ENCODE measurements around the gene KRT7. TPM values are rescaled to one million over a fixed set of nuclear protein-coding genes. Genes with fewer than 3 reads are reported as not detected.
A peak's percentile ranks its signal among the peaks of the same experiment; 100 is the strongest.

KRT7 gene
- total and polyA plus RNA-seq, 7 experiments from 2014 or later, result 36.1 TPM; not detected in 6

- intact Hi-C loops (cut with micrococcal nuclease), result no loop called here
- Mint-ChIP-seq H3K4me3 (no peak overlapping the region), H3K27ac (no peak overlapping the region), H3K9me3 (peaks cover 0 to 4% (median 0%) of the 10 kb centered on the region in 11 donors), H3K4me1 (peaks cover 0 to 3% (median 0%) of the 10 kb centered on the region in 7 donors), H3K27me3 (peaks cover 11 to 38% (median 17%) of the 10 kb centered on the region in 5 donors), H3K36me3 (peaks cover 0 to 16% (median 0%) of the 10 kb centered on the region in 5 donors)
- ChIA-PET CTCF (no interaction called here), POLR2A (no interaction called here)
- no peaks in the 10 kb centered on the region for H3K27me3 ChIP-seq (ENCODE audit: control insufficient read depth in 2 of 2, insufficient read depth in 2 of 2, low read length in 2 of 2)
- ATAC-seq, result no peak
- no peaks in the 10 kb centered on the region for H3K36me3 ChIP-seq (ENCODE audit: control insufficient read depth in 2 of 3, insufficient read depth in 3 of 3, low read length in 3 of 3)
- no peak overlapping the region for H3K4me3 ChIP-seq (ENCODE audit: low read length)
- H3K9me3 ChIP-seq (ENCODE audit: control insufficient read depth in 2 of 3, low read length in 3 of 3), result no peaks in the 10 kb centered on the region
- no peaks in the 10 kb centered on the region for H3K4me1 ChIP-seq (ENCODE audit: control insufficient read depth in 2 of 2, insufficient read depth in 2 of 2, low read length in 2 of 2)
- no peak overlapping the region for H3K27ac ChIP-seq (ENCODE audit: low read depth, low read length)
- no peak for DNase-seq
Observed at GRCh38 chr12:52268212-52268611, 35.2 kb downstream of the KRT7 start.

- no peak for ATAC-seq
- peaks cover 17 to 49% (median 20%) of the 10 kb centered on the region in 5 donors for H3K27me3 Mint-ChIP-seq
Observed at GRCh38 chr12:52270541-52271070, 37.6 kb downstream of the KRT7 start.

GRCh38 chr12:52271158-52271557, 38.1 kb downstream of the KRT7 start:
- no peak for ATAC-seq
- no peak overlapping the region for H3K4me3 ChIP-seq (ENCODE audit: low read length)
- no peaks in the 10 kb centered on the region for H3K27me3 ChIP-seq (ENCODE audit: control insufficient read depth in 2 of 2, insufficient read depth in 2 of 2, low read length in 2 of 2)
- peak overlapping the region in 1 of 9 donors; percentile 60 for H3K27ac Mint-ChIP-seq
- POLR2A ChIA-PET, result no interaction called here
- H3K36me3 Mint-ChIP-seq, result peaks cover 0 to 13% (median 0%) of the 10 kb centered on the region in 5 donors
- no peaks in the 10 kb centered on the region for H3K9me3 ChIP-seq (ENCODE audit: control insufficient read depth in 2 of 3, low read length in 3 of 3)
- H3K4me3 Mint-ChIP-seq, result no peak overlapping the region
- CTCF ChIA-PET, result interaction anchor here (0.5 to 0.7 kb wide), 2 partner anchors 46 to 489 kb away, joined by 3 to 4 read pairs; no protein-coding TSS in a partner anchor
- no peaks in the 10 kb centered on the region for H3K36me3 ChIP-seq (ENCODE audit: control insufficient read depth in 2 of 3, insufficient read depth in 3 of 3, low read length in 3 of 3)
- no peak overlapping the region for H3K27ac ChIP-seq (ENCODE audit: low read depth, low read length)
- peaks cover 17 to 53% (median 20%) of the 10 kb centered on the region in 5 donors for H3K27me3 Mint-ChIP-seq
- peaks cover 0 to 4% (median 0%) of the 10 kb centered on the region in 11 donors for H3K9me3 Mint-ChIP-seq
- H3K4me1 ChIP-seq (ENCODE audit: control insufficient read depth in 2 of 2, insufficient read depth in 2 of 2, low read length in 2 of 2), result no peaks in the 10 kb centered on the region
- no peak for DNase-seq
- intact Hi-C loops (cut with micrococcal nuclease), result no loop called here
- H3K4me1 Mint-ChIP-seq, result peaks cover 0 to 2% (median 0%) of the 10 kb centered on the region in 7 donors

More at GRCh38 chr12:52270541-52271070, 37.6 kb downstream of the KRT7 start:
- Mint-ChIP-seq H3K4me1 (peaks cover 0 to 2% (median 0%) of the 10 kb centered on the region in 7 donors), H3K36me3 (peaks cover 0 to 14% (median 0%) of the 10 kb centered on the region in 5 donors), H3K27ac (no peak overlapping the region), H3K4me3 (no peak overlapping the region), H3K9me3 (peaks cover 0 to 4% (median 0%) of the 10 kb centered on the region in 11 donors)
- H3K9me3 ChIP-seq (ENCODE audit: control insufficient read depth in 2 of 3, low read length in 3 of 3), result no peaks in the 10 kb centered on the region
- DNase-seq, result no peak
- no peaks in the 10 kb centered on the region for H3K36me3 ChIP-seq (ENCODE audit: control insufficient read depth in 2 of 3, insufficient read depth in 3 of 3, low read length in 3 of 3)
- ChIA-PET CTCF (interaction anchor here (0.5 kb wide), 1 partner anchor 45 kb away, joined by 4 read pairs; no protein-coding TSS in a partner anchor), POLR2A (no interaction called here)
- H3K4me1 ChIP-seq (ENCODE audit: control insufficient read depth in 2 of 2, insufficient read depth in 2 of 2, low read length in 2 of 2), result no peaks in the 10 kb centered on the region
- H3K4me3 ChIP-seq (ENCODE audit: low read length), result no peak overlapping the region
- no peaks in the 10 kb centered on the region for H3K27me3 ChIP-seq (ENCODE audit: control insufficient read depth in 2 of 2, insufficient read depth in 2 of 2, low read length in 2 of 2)
- intact Hi-C loops (cut with micrococcal nuclease), result no loop called here
- no peak overlapping the region for H3K27ac ChIP-seq (ENCODE audit: low read depth, low read length)

GRCh38 chr12:52274521-52275120, 41.6 kb downstream of the KRT7 start, which contains the start of gene KRT86:
KRT86 (plus strand) TSS chr12:52274645; CDS start chr12:52301917, 27,272 bp downstream.
- Histone ChIP-seq H3K36me3 (ENCODE audit: control insufficient read depth in 2 of 3, insufficient read depth in 3 of 3, low read length in 3 of 3) (no peaks in the 10 kb centered on the region), H3K9me3 (ENCODE audit: control insufficient read depth in 2 of 3, low read length in 3 of 3) (no peaks in the 10 kb centered on the region), H3K27me3 (ENCODE audit: control insufficient read depth in 2 of 2, insufficient read depth in 2 of 2, low read length in 2 of 2) (peaks cover 0 to 5% of the 10 kb centered on the region in 2 donors), H3K4me1 (ENCODE audit: control insufficient read depth in 2 of 2, insufficient read depth in 2 of 2, low read length in 2 of 2) (no peaks in the 10 kb centered on the region), H3K4me3 (ENCODE audit: low read length) (no peak within 1 kb of the TSS), H3K27ac (ENCODE audit: low read depth, low read length) (no peak within 1 kb of the TSS)
- intact Hi-C loops (cut with micrococcal nuclease), result no loop called here
- peaks cover 0 to 1% (median 0%) of the 10 kb centered on the region in 5 donors for H3K36me3 Mint-ChIP-seq
- ChIA-PET CTCF (no interaction called here), POLR2A (no interaction called here)
- peaks cover 0 to 12% (median 5%) of the 10 kb centered on the region in 7 donors for H3K4me1 Mint-ChIP-seq
- no peaks in the 10 kb centered on the region for H3K9me3 Mint-ChIP-seq
- H3K27ac Mint-ChIP-seq, result no peak within 1 kb of the TSS
- H3K27me3 Mint-ChIP-seq, result peaks cover 21 to 72% (median 38%) of the 10 kb centered on the region in 5 donors
- DNase-seq, result no peak
- no peak for ATAC-seq
- H3K4me3 Mint-ChIP-seq, result no peak within 1 kb of the TSS

DNA sequence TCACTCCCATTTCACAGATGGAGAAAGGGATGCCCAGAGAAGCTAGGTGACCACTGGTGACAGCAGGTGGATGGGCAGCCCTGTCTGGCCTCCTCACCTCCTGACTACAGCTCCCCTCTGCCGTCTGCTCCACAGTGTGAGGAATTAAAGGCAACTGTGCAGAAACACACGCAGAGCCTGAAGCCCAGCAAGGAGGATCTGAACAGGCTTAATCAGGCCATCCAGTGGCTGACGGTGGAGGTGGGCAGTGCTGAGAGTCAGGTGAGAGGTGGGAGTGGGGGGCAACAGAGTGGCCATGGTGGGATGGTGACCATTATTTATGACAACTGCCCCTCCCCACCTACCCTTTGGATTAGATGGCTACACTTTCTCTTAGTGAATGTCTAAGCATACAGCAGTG, 42.6 kb downstream of the KRT7 start:
- no peaks in the 10 kb centered on the region for H3K4me1 ChIP-seq (ENCODE audit: control insufficient read depth in 2 of 2, insufficient read depth in 2 of 2, low read length in 2 of 2)
- CTCF ChIA-PET, result no interaction called here
- POLR2A ChIA-PET, result no interaction called here
- no peak overlapping the region for H3K27ac ChIP-seq (ENCODE audit: low read depth, low read length)
- no peak overlapping the region for H3K4me3 ChIP-seq (ENCODE audit: low read length)
- ATAC-seq, result no peak
- intact Hi-C loops (cut with micrococcal nuclease), result no loop called here
- no peaks in the 10 kb centered on the region for H3K9me3 ChIP-seq (ENCODE audit: control insufficient read depth in 2 of 3, low read length in 3 of 3)
- Mint-ChIP-seq H3K4me1 (peaks cover 0 to 15% (median 5%) of the 10 kb centered on the region in 7 donors), H3K9me3 (no peaks in the 10 kb centered on the region), H3K27me3 (peaks cover 18 to 72% (median 41%) of the 10 kb centered on the region in 5 donors), H3K27ac (no peak overlapping the region), H3K4me3 (no peak overlapping the region), H3K36me3 (no peaks in the 10 kb centered on the region)
- peaks cover 0 to 5% of the 10 kb centered on the region in 2 donors for H3K27me3 ChIP-seq (ENCODE audit: control insufficient read depth in 2 of 2, insufficient read depth in 2 of 2, low read length in 2 of 2)
- DNase-seq, result no peak
- no peaks in the 10 kb centered on the region for H3K36me3 ChIP-seq (ENCODE audit: control insufficient read depth in 2 of 3, insufficient read depth in 3 of 3, low read length in 3 of 3)

DNA sequence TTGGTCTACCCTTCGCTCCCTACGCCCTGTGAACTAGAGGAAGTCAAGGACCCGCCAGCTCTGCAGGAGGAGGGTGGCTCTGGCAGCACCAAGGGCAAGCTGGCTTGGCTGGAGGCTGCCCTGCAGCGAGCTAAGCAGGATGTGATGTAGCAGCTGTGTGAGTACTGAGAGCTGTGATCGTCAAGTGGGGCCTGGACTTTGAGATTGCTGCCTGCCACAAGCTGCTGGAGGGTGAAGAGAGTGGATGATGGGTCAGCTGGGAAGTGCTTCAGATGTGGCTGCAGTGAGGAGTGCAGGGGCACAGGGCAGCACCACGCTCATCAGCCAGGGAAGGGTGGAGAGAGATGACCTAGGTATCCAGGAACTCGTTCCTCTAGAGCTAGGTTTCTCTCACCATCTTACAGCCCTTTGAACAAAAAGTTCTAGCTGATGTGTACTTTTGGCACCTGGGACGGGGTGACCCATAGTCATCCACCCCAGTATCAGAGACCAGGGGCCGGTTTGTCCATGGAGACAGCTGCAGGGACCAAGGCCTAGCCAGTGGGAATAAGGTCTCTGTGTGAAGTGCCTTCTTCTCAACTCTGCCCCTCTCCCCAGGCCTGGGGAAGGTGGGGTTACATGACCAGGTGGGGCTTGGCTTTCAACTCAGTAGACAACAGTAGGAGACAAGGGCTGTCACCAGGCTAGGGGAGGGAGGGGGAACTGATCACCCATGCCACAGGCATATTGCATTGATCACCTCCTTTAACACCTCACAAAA, 44.6 kb downstream of the KRT7 start:
- DNase-seq (no peak), ATAC-seq (no peak)
- Mint-ChIP-seq H3K27ac (peak overlapping the region in 1 of 9 donors; percentile 14), H3K4me1 (peaks cover 0 to 15% (median 5%) of the 10 kb centered on the region in 7 donors), H3K27me3 (peaks cover 18 to 63% (median 32%) of the 10 kb centered on the region in 5 donors), H3K9me3 (no peaks in the 10 kb centered on the region), H3K4me3 (no peak overlapping the region), H3K36me3 (no peaks in the 10 kb centered on the region)
- no peaks in the 10 kb centered on the region for H3K4me1 ChIP-seq (ENCODE audit: control insufficient read depth in 2 of 2, insufficient read depth in 2 of 2, low read length in 2 of 2)
- peaks cover 0 to 5% of the 10 kb centered on the region in 2 donors for H3K27me3 ChIP-seq (ENCODE audit: control insufficient read depth in 2 of 2, insufficient read depth in 2 of 2, low read length in 2 of 2)
- H3K4me3 ChIP-seq (ENCODE audit: low read length), result no peak overlapping the region
- ChIA-PET CTCF (interaction anchor here (0.7 to 2.0 kb wide), 4 partner anchors 32 to 607 kb away, joined by 3 to 4 read pairs (median 4); no protein-coding TSS in a partner anchor), POLR2A (no interaction called here)
- intact Hi-C loops (cut with micrococcal nuclease), result loop anchor here (2.0 kb wide), 2 partner anchors 55 to 121 kb away; no protein-coding TSS in a partner anchor
- no peaks in the 10 kb centered on the region for H3K9me3 ChIP-seq (ENCODE audit: control insufficient read depth in 2 of 3, low read length in 3 of 3)
- no peaks in the 10 kb centered on the region for H3K36me3 ChIP-seq (ENCODE audit: control insufficient read depth in 2 of 3, insufficient read depth in 3 of 3, low read length in 3 of 3)
- H3K27ac ChIP-seq (ENCODE audit: low read depth, low read length), result no peak overlapping the region

Measured in naive thymus-derived CD4-positive, alpha-beta T cell (primary cell).